NB4 (cell line): Measurements from ENCODE around the gene NTM.

ENCODE experiments used
- POLR2A ChIP-seq: IDR thresholded peaks from 2 replicates; pipeline ENCODE4 v1.6.1; 2011; ENCODE audit warnings: mild to moderate bottlenecking; ENCODE audit not compliant: insufficient read length; ENCODE audit errors: extremely low read depth
- TF ChIP-seq, protein P1 (sequence below): IDR thresholded peaks from one replicate; pipeline ENCODE4 v1.5.1; 2012; ENCODE audit warnings: low read depth, low read length
- TF ChIP-seq, protein P2 (sequence below): IDR thresholded peaks from 2 replicates; pipeline ENCODE4 v1.6.1; 2011; ENCODE audit warnings: low read depth, low read length

DNA sequence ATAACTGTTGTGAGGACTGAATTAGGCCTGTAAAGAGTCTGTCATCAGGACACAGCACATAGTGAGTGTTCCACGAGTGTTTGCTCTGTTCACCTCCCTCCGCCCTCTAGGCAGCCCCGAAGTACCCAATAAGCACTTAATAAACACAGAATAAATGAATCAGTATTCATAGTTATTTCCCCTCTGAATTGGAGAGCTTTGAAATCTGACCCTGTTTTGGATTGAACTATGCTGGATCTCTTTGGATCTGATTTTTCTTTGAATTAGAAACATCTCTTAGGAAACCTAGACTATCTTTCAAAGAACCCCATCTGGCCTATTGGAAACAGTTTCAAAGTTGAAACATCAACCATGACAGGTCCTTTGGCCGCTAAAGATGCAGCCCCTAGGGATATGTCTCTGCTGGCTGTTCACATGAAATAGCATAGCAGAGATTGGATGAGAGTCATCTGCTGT is 615.5 kb downstream of the NTM start:
- TF ChIP-seq, protein P1, sequence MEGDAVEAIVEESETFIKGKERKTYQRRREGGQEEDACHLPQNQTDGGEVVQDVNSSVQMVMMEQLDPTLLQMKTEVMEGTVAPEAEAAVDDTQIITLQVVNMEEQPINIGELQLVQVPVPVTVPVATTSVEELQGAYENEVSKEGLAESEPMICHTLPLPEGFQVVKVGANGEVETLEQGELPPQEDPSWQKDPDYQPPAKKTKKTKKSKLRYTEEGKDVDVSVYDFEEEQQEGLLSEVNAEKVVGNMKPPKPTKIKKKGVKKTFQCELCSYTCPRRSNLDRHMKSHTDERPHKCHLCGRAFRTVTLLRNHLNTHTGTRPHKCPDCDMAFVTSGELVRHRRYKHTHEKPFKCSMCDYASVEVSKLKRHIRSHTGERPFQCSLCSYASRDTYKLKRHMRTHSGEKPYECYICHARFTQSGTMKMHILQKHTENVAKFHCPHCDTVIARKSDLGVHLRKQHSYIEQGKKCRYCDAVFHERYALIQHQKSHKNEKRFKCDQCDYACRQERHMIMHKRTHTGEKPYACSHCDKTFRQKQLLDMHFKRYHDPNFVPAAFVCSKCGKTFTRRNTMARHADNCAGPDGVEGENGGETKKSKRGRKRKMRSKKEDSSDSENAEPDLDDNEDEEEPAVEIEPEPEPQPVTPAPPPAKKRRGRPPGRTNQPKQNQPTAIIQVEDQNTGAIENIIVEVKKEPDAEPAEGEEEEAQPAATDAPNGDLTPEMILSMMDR, result no peak
- no peak for TF ChIP-seq POLR2A
- TF ChIP-seq, protein P2, sequence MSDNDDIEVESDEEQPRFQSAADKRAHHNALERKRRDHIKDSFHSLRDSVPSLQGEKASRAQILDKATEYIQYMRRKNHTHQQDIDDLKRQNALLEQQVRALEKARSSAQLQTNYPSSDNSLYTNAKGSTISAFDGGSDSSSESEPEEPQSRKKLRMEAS, result no peak
